Panc1 (cell line): ENCODE results near the gene PHPT1. TPM values are rescaled to one million over a fixed set of nuclear protein-coding genes. Genes with fewer than 3 reads are reported as not detected.

Experiments used
- ATAC-seq: fragments of 200-7000 bp; cut with Tn5 transposase; 2 replicates; pipeline ENCODE4 v1.9.1; 2020; ENCODE audit warnings: mild to moderate bottlenecking, moderate library complexity
- BruUV-seq: library from RNA; stranded (reverse); fragments of 400-500 nt; replicated peaks from 2 replicates; lab custom pipeline; 2021; lab: Mats Ljungman, UMichigan
- CTCF ChIA-PET: fragments of 300-600 bp; sonication (Branson Sonifier 250); formaldehyde crosslinking; loops from one replicate; lab custom pipeline; 2022; ENCODE audit warnings: antibody characterized with exemption; lab: Charles Lee
- POLR2A ChIA-PET: fragments of 300-600 bp; sonication (Branson Sonifier 250); formaldehyde crosslinking; loops from one replicate; lab custom pipeline; 2022; ENCODE audit warnings: antibody characterized with exemption; lab: Charles Lee
- DNase-seq: peaks from one replicate; pipeline ENCODE4 v3.0.0-alpha.2; 2010; ENCODE audit warnings: low read depth, low spot score
- H3K27ac ChIP-seq: 2 replicates; pipeline ENCODE4 v1.5.1; 2011; ENCODE audit warnings: mild to moderate bottlenecking, low read length, inconsistent platforms
- H3K27me3 ChIP-seq: fragments of 200-500 bp; sonication (Bioruptor generic); 2 replicates; pipeline ENCODE4 v1.6.0; 2014; ENCODE audit warnings: low read length, inconsistent platforms; ENCODE audit not compliant: control insufficient read depth, insufficient read depth
- H3K36me3 ChIP-seq: fragments of 200-500 bp; sonication (Bioruptor generic); 2 replicates; pipeline ENCODE4 v1.5.1; 2014; ENCODE audit warnings: inconsistent platforms, mild to moderate bottlenecking, low read length, moderate library complexity; ENCODE audit not compliant: control insufficient read depth, insufficient read depth
- H3K4me1 ChIP-seq: 2 replicates; pipeline ENCODE4 v1.5.1; 2011; ENCODE audit warnings: inconsistent platforms, mild to moderate bottlenecking, low read length, moderate library complexity; ENCODE audit not compliant: control insufficient read depth, insufficient read depth
- H3K4me3 ChIP-seq, 2 experiments: 2 replicates each; pipeline ENCODE4 v1.5.1; 2011 to 2012; ENCODE audit warnings: low read depth in 2 of 2, low read length in 2 of 2, mild to moderate bottlenecking in 2 of 2, inconsistent platforms in 1 of 2, moderate library complexity in 1 of 2
- H3K9me3 ChIP-seq: fragments of 200-500 bp; sonication (Bioruptor generic); 2 replicates; pipeline ENCODE4 v1.5.1; 2014; ENCODE audit warnings: low read depth, mild to moderate bottlenecking, inconsistent platforms, low read length, moderate library complexity; ENCODE audit not compliant: control insufficient read depth, insufficient read depth
- CTCF ChIP-seq: fragments of 450-650 bp; IDR thresholded peaks from 2 replicates; pipeline ENCODE4 v1.5.1; 2017; ENCODE audit warnings: mild to moderate bottlenecking
- POLR2AphosphoS5 ChIP-seq: IDR thresholded peaks from 2 replicates; pipeline ENCODE4 v1.6.1; 2012; ENCODE audit warnings: mild to moderate bottlenecking, low read depth, low read length, moderate library complexity
- REST ChIP-seq, 2 experiments: IDR thresholded peaks; 2 replicates each; pipeline ENCODE4 v1.6.1; 2011 to 2012; ENCODE audit warnings: low read depth in 2 of 2, control low read depth in 1 of 2, low read length in 1 of 2, mild to moderate bottlenecking in 1 of 2, moderate library complexity in 1 of 2; ENCODE audit not compliant: insufficient read depth in 1 of 2
- SIN3A ChIP-seq: IDR thresholded peaks from 2 replicates; pipeline ENCODE4 v1.6.1; 2012; ENCODE audit warnings: low read depth, mild to moderate bottlenecking, low read length, moderate library complexity, borderline replicate concordance; ENCODE audit not compliant: insufficient read depth
- TCF7L2 ChIP-seq: IDR thresholded peaks from 2 replicates; pipeline ENCODE4 v1.6.1; 2011; ENCODE audit warnings: mild to moderate bottlenecking, low read depth, low read length, inconsistent platforms
- in situ Hi-C: cut with HindIII; loops from 2 replicates; pipeline ENCODE4 v1.10.0; 2016; ENCODE audit warnings: low sequenced_read_pairs, low pct_unique_long_range_greater_than_20kb
- intact Hi-C: fragments of 100-400 bp; cut with micrococcal nuclease; formaldehyde crosslinking; loops from one replicate; pipeline ENCODE4 v1.10.0; 2022; ENCODE audit not compliant: unreplicated experiment
- total RNA-seq: library from RNA; stranded (reverse); gene quantifications from one replicate; pipeline ENCODE4 v1.2.1, GENCODE V29; 2021; ENCODE audit not compliant: unreplicated experiment

PHPT1 gene
- total RNA-seq, 1 experiment from 2014 or later = 204 TPM

- no peak for ATAC-seq
- POLR2A ChIA-PET = no interaction called here
- in situ Hi-C loops = no loop called here
These were observed 25.9 kb downstream of the PHPT1 start for GRCh38 chr9:136875155-136875554.

GRCh38 chr9:136876476-136876875, 27.3 kb downstream of the PHPT1 start:
- H3K9me3 ChIP-seq = peaks cover 6% of the 10 kb centered on the region; the same call in 1 of the 2 replicates
- H3K27ac ChIP-seq = no peak overlapping the region
- in situ Hi-C loops (no loop called here), intact Hi-C loops (no loop called here)
- DNase-seq (no peak), ATAC-seq (no peak)
- no peaks in the 10 kb centered on the region for H3K36me3 ChIP-seq
- POLR2A ChIA-PET = no interaction called here
- BruUV-seq = no TSS peak
- no peak overlapping the region for H3K4me3 ChIP-seq
- CTCF ChIA-PET = no interaction called here
- H3K27me3 ChIP-seq = no peaks in the 10 kb centered on the region
- TF ChIP-seq POLR2AphosphoS5 = no peak
- TF ChIP-seq TCF7L2 = no peak
- TF ChIP-seq REST (IDR thresholded peaks at IDR 0.05; ENCODE audit: insufficient read depth in 1 of 2, low read depth in 2 of 2, low read length in 1 of 2) = no peak
- TF ChIP-seq SIN3A = no peak
- TF ChIP-seq CTCF = no peak
- peaks cover 2% of the 10 kb centered on the region for H3K4me1 ChIP-seq

More at GRCh38 chr9:136875155-136875554, 25.9 kb downstream of the PHPT1 start:
- CTCF ChIA-PET = interaction anchor here (0.9 kb wide), 1 partner anchor 97 kb away, joined by 3 read pairs; no protein-coding TSS in a partner anchor
- H3K27me3 ChIP-seq = no peaks in the 10 kb centered on the region
- H3K36me3 ChIP-seq = no peaks in the 10 kb centered on the region
- H3K27ac ChIP-seq = no peak overlapping the region
- H3K4me1 ChIP-seq = no peaks in the 10 kb centered on the region
- intact Hi-C loops = no loop called here
- H3K9me3 ChIP-seq = peaks cover 6% of the 10 kb centered on the region; the same call in 1 of the 2 replicates
- no peak for DNase-seq
- no TSS peak for BruUV-seq
- no peak for TF ChIP-seq CTCF
- no peak for TF ChIP-seq REST (IDR thresholded peaks at IDR 0.05; ENCODE audit: insufficient read depth in 1 of 2, low read depth in 2 of 2, low read length in 1 of 2)
- TF ChIP-seq POLR2AphosphoS5 = no peak
- no peak for TF ChIP-seq TCF7L2
- TF ChIP-seq SIN3A = no peak
- no peak overlapping the region for H3K4me3 ChIP-seq
